Measurements from ENCODE around the gene BICD2. TPM values are rescaled to one million over a fixed set of nuclear protein-coding genes. Genes with fewer than 3 reads are reported as not detected.

BICD2 gene
- total RNA-seq, 1 donor from 2014 or later, result 48.2 TPM

DNA sequence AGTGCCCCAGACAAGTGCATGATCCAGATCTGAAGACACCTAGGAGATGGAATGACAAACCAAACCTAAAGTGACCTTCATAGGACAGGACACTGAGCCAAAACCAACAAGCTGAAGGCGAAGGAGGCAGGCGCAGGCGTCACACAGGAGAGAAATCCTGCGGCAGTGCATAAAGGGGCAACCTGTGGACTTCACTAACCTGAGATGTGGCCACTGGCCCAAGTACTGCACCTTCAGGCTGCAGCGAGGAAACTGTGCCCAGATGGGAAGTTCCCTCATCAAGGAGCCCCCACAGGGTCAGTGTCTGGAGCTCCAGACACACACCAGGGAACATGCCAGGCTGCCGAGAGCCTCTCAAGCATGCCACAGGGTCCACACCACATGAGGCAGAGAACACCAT is 98.4 kb downstream of the BICD2 start:
- peaks cover 68% of the 10 kb centered on the region for H4K20me1 ChIP-seq (ENCODE audit: insufficient read depth, low read length)
- Mint-ChIP-seq H3K4me1 (ENCODE audit: low read depth, unreplicated experiment) (peaks cover 29% of the 10 kb centered on the region), H3K27ac (ENCODE audit: unreplicated experiment) (no peak overlapping the region), H3K36me3 (ENCODE audit: low read depth, unreplicated experiment) (peaks cover 7% of the 10 kb centered on the region), H3K9me3 (ENCODE audit: unreplicated experiment) (no peaks in the 10 kb centered on the region), H3K4me3 (ENCODE audit: unreplicated experiment) (no peak overlapping the region), H3K27me3 (ENCODE audit: low read depth, unreplicated experiment) (no peaks in the 10 kb centered on the region)
- no peak overlapping the region for H3K4me3 ChIP-seq (ENCODE audit: insufficient read depth, low read depth, low read length)
- DNase-seq (ENCODE audit: low read depth), result no peak
- no peaks in the 10 kb centered on the region for H3K27me3 ChIP-seq (ENCODE audit: insufficient read depth, low read length)
- no peak overlapping the region for H2AFZ ChIP-seq (ENCODE audit: low read depth, low read length)
- H3K9me3 ChIP-seq (ENCODE audit: insufficient read depth, low read depth, low read length), result no peaks in the 10 kb centered on the region
- no peaks in the 10 kb centered on the region for H3K36me3 ChIP-seq (ENCODE audit: insufficient read depth, low read length)
- peaks cover 21% of the 10 kb centered on the region for H3K4me1 ChIP-seq (ENCODE audit: insufficient read depth, low read length)
- H3K9ac ChIP-seq (ENCODE audit: low read length), result no peak overlapping the region
- TF ChIP-seq, protein P1, sequence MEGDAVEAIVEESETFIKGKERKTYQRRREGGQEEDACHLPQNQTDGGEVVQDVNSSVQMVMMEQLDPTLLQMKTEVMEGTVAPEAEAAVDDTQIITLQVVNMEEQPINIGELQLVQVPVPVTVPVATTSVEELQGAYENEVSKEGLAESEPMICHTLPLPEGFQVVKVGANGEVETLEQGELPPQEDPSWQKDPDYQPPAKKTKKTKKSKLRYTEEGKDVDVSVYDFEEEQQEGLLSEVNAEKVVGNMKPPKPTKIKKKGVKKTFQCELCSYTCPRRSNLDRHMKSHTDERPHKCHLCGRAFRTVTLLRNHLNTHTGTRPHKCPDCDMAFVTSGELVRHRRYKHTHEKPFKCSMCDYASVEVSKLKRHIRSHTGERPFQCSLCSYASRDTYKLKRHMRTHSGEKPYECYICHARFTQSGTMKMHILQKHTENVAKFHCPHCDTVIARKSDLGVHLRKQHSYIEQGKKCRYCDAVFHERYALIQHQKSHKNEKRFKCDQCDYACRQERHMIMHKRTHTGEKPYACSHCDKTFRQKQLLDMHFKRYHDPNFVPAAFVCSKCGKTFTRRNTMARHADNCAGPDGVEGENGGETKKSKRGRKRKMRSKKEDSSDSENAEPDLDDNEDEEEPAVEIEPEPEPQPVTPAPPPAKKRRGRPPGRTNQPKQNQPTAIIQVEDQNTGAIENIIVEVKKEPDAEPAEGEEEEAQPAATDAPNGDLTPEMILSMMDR (IDR thresholded peaks at IDR 0.05; ENCODE audit: insufficient read depth, low read depth, low read length), result no peak
- no peak for TF ChIP-seq EZH2 (IDR thresholded peaks at IDR 0.05; ENCODE audit: insufficient read depth, low read length)
- no peak overlapping the region for H3K27ac ChIP-seq (ENCODE audit: low read depth, low read length)
- FAIRE-seq, result no peak
- H3K4me2 ChIP-seq (ENCODE audit: low read length), result no peak overlapping the region
- peaks cover 92% of the 10 kb centered on the region for H3K79me2 ChIP-seq (ENCODE audit: insufficient read depth, low read length)

DNA sequence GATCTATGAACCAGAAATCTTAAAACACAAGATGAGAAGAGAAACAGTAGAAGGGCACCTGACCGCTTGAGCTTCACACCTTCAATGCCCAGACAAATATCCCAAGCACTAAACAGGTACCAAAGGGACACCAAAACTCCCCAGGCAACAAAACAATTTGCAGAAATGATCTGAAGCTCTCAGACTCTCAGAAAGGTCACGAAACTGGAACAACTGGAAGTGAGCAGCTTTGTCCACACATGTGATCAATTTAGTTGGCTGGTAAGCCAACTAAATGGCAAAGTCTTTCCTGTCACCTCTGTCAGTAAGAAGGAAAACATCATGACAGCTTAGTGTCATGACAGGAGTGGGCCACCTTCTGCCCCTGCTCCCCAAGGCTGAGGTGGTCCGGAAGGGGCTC is 98.8 kb downstream of the BICD2 start:
- Mint-ChIP-seq H3K36me3 (ENCODE audit: low read depth, unreplicated experiment) (peaks cover 7% of the 10 kb centered on the region), H3K27me3 (ENCODE audit: low read depth, unreplicated experiment) (no peaks in the 10 kb centered on the region), H3K4me3 (ENCODE audit: unreplicated experiment) (no peak overlapping the region), H3K9me3 (ENCODE audit: unreplicated experiment) (no peaks in the 10 kb centered on the region), H3K27ac (ENCODE audit: unreplicated experiment) (no peak overlapping the region), H3K4me1 (ENCODE audit: low read depth, unreplicated experiment) (peaks cover 29% of the 10 kb centered on the region)
- no peak overlapping the region for H3K4me3 ChIP-seq (ENCODE audit: insufficient read depth, low read depth, low read length)
- no peaks in the 10 kb centered on the region for H3K36me3 ChIP-seq (ENCODE audit: insufficient read depth, low read length)
- H3K9ac ChIP-seq (ENCODE audit: low read length), result no peak overlapping the region
- no peaks in the 10 kb centered on the region for H3K27me3 ChIP-seq (ENCODE audit: insufficient read depth, low read length)
- peaks cover 21% of the 10 kb centered on the region for H3K4me1 ChIP-seq (ENCODE audit: insufficient read depth, low read length)
- H2AFZ ChIP-seq (ENCODE audit: low read depth, low read length), result no peak overlapping the region
- no peak for TF ChIP-seq EZH2 (IDR thresholded peaks at IDR 0.05; ENCODE audit: insufficient read depth, low read length)
- TF ChIP-seq, protein P1 (IDR thresholded peaks at IDR 0.05; ENCODE audit: insufficient read depth, low read depth, low read length), result no peak
- no peak overlapping the region for H3K27ac ChIP-seq (ENCODE audit: low read depth, low read length)
- peaks cover 72% of the 10 kb centered on the region for H4K20me1 ChIP-seq (ENCODE audit: insufficient read depth, low read length)
- H3K79me2 ChIP-seq (ENCODE audit: insufficient read depth, low read length), result peaks cover 96% of the 10 kb centered on the region
- no peaks in the 10 kb centered on the region for H3K9me3 ChIP-seq (ENCODE audit: insufficient read depth, low read depth, low read length)
- no peak for FAIRE-seq
- no peak overlapping the region for H3K4me2 ChIP-seq (ENCODE audit: low read length)
- DNase-seq (ENCODE audit: low read depth), result no peak

DNA sequence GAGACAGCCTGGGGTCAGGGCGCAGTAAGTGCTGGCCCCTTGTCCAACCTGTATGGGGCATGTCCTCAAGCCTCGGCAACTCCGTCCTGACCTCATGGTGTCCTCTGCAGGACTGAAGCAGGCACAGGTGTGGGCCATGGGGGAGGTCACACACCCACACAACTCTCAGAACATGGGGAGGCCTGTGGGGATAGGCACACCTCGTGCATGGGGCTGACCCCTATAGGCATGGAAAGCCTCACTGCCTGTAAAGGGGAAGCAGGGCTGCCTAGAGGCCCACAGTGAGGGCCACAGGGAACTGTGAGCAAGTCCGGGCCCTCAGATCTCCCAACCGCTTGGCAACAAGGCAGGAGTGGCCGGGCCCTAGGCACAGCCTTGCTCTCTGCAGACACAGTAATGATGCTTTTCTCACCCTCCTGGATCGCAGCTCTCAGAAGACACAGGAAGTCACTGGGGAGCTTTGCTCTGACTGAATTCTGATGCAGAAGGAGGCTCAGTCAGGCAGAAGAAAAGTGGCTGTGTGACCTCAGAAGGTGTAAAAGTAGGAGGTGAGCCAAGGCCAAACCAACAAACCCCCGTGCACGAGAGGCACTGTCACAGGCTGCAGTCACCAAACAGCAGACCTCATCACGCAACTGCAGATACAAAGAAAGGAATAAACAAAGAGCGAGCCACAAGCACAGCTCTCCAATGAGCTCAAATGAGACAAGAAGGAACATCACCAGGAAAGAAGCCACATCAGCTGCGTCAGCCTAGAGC is 100.1 kb downstream of the BICD2 start:
- DNase-seq (ENCODE audit: low read depth) (peak; percentile 47), FAIRE-seq (no peak)
- Histone ChIP-seq H3K4me3 (ENCODE audit: insufficient read depth, low read depth, low read length) (no peak overlapping the region), H3K79me2 (ENCODE audit: insufficient read depth, low read length) (peaks cover 100% of the 10 kb centered on the region), H3K4me2 (ENCODE audit: low read length) (peak overlapping the region; percentile 54), H3K27me3 (ENCODE audit: insufficient read depth, low read length) (no peaks in the 10 kb centered on the region), H3K9ac (ENCODE audit: low read length) (peak overlapping the region; percentile 56), H3K27ac (ENCODE audit: low read depth, low read length) (peak overlapping the region; percentile 58), H2AFZ (ENCODE audit: low read depth, low read length) (no peak overlapping the region), H4K20me1 (ENCODE audit: insufficient read depth, low read length) (peaks cover 84% of the 10 kb centered on the region), H3K36me3 (ENCODE audit: insufficient read depth, low read length) (no peaks in the 10 kb centered on the region), H3K4me1 (ENCODE audit: insufficient read depth, low read length) (peaks cover 24% of the 10 kb centered on the region), H3K9me3 (ENCODE audit: insufficient read depth, low read depth, low read length) (no peaks in the 10 kb centered on the region)
- Mint-ChIP-seq H3K27me3 (ENCODE audit: low read depth, unreplicated experiment) (no peaks in the 10 kb centered on the region), H3K4me1 (ENCODE audit: low read depth, unreplicated experiment) (peaks cover 38% of the 10 kb centered on the region), H3K4me3 (ENCODE audit: unreplicated experiment) (no peak overlapping the region), H3K36me3 (ENCODE audit: low read depth, unreplicated experiment) (peaks cover 9% of the 10 kb centered on the region), H3K9me3 (ENCODE audit: unreplicated experiment) (no peaks in the 10 kb centered on the region), H3K27ac (ENCODE audit: unreplicated experiment) (peak overlapping the region; percentile 3)
- TF ChIP-seq, protein P1 (IDR thresholded peaks at IDR 0.05; ENCODE audit: insufficient read depth, low read depth, low read length), result no peak
- no peak for TF ChIP-seq EZH2 (IDR thresholded peaks at IDR 0.05; ENCODE audit: insufficient read depth, low read length)
